SK-N-MC (cell line): ENCODE results near the gene CACNA1B.

Experiments
- EZH2 ChIP-seq: fragments of 200-600 bp; sonication (generic); IDR thresholded peaks from one replicate; pipeline ENCODE4 v1.6.1; 2017; ENCODE audit warnings: antibody characterized with exemption
- POLR2AphosphoS5 ChIP-seq: IDR thresholded peaks from 2 replicates; pipeline ENCODE4 v1.6.1; 2012; ENCODE audit warnings: mild to moderate bottlenecking, low read depth, low read length, borderline replicate concordance

DNA sequence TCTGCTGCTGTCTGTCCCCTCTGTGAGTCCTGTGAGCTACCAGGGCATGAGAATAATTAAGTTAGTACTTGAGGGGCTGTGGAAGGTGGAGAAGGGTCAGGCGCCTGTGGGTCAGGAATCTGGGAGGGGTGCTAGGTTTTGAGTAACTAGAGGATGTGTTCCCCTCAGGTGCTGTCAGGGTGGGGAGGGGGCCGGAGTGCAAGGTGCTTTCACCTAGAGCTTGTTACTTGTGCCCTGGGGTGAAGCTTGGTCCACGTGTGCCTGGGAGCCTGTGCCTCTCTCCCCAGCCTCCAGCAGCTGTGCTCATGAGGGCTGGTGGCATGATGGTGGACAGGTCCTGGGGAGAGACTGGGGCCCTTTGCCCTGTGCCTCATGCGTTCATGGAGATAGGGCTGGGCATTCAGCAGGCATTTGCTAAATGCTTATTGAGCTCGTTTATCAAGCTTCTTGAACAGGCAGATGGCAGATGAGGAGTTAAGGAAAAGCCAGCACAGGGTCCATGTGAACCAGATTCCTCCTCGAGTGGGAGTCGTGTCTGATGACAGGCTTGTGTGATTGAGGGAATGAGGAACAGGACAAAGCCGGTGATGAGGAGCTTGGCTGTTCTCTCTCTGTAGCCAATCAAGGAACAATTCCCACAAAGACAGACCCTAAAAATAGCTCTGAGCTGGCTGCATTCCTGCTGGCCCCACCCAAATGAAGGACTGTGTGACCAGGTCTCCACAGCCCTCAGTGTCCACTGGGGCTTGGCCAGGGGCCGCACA lies 40.9 kb downstream of the CACNA1B start:
- TF ChIP-seq EZH2 (no peak), POLR2AphosphoS5 (no peak)
